Caco-2 (cell line): ENCODE results near the gene RAB21. TPM values are rescaled to one million over a fixed set of nuclear protein-coding genes. Genes with fewer than 3 reads are reported as not detected.

Source experiments
- BruUV-seq: library from RNA; stranded (reverse); fragments of 400-500 nt; replicated peaks from 2 replicates; lab custom pipeline; 2021; lab: Mats Ljungman, UMichigan
- CTCF ChIA-PET: fragments of 300-600 bp; sonication (Branson Sonifier 250); formaldehyde crosslinking; loops from one replicate; lab custom pipeline; 2022; ENCODE audit warnings: antibody characterized with exemption; lab: Charles Lee
- POLR2A ChIA-PET: fragments of 300-600 bp; sonication (Branson Sonifier 250); formaldehyde crosslinking; loops from one replicate; lab custom pipeline; 2022; ENCODE audit warnings: antibody characterized with exemption; lab: Charles Lee
- DNase-seq, 2 experiments: peaks; one replicate each; pipeline versions ENCODE4 v3.0.0 to v3.0.0-alpha.2; 2020 to 2022
- H3K27me3 ChIP-seq: replicated peaks from 2 replicates; pipeline ENCODE4 v1.6.0; 2011; ENCODE audit warnings: low read length; ENCODE audit not compliant: control insufficient read depth, insufficient read depth
- H3K36me3 ChIP-seq: 2 replicates; pipeline ENCODE4 v1.5.1; 2011; ENCODE audit warnings: low read length; ENCODE audit not compliant: control insufficient read depth, insufficient read depth
- H3K4me1 ChIP-seq: fragments of 250-450 bp; sonication (Bioruptor Pico); 2 replicates; pipeline ENCODE4 v1.5.1; 2020; ENCODE audit warnings: mild to moderate bottlenecking
- H3K4me3 ChIP-seq: 2 replicates; pipeline ENCODE4 v1.5.1; 2011; ENCODE audit warnings: low read depth, mild to moderate bottlenecking, control low read depth, low read length
- H3K9me3 ChIP-seq: fragments of 250-450 bp; sonication (Bioruptor Pico); 2 replicates; pipeline ENCODE4 v1.5.1; 2020; ENCODE audit warnings: mild to moderate bottlenecking, moderate library complexity
- H3K27ac Mint-ChIP-seq: one replicate; pipeline ENCODE4 v1.8.0; 2022; ENCODE audit warnings: mixed read lengths; ENCODE audit not compliant: unreplicated experiment
- H3K27me3 Mint-ChIP-seq: one replicate; pipeline ENCODE4 v1.8.0; 2022; ENCODE audit warnings: mixed read lengths; ENCODE audit not compliant: insufficient read depth, unreplicated experiment
- H3K36me3 Mint-ChIP-seq: one replicate; pipeline ENCODE4 v1.8.0; 2022; ENCODE audit warnings: mild to moderate bottlenecking, mixed read lengths; ENCODE audit not compliant: insufficient read depth, unreplicated experiment
- H3K4me1 Mint-ChIP-seq: one replicate; pipeline ENCODE4 v1.8.0; 2022; ENCODE audit warnings: low read depth, mixed read lengths; ENCODE audit not compliant: unreplicated experiment
- H3K4me3 Mint-ChIP-seq: one replicate; pipeline ENCODE4 v1.8.0; 2022; ENCODE audit warnings: mild to moderate bottlenecking, moderate library complexity, mixed read lengths; ENCODE audit not compliant: unreplicated experiment
- H3K9me3 Mint-ChIP-seq: one replicate; pipeline ENCODE4 v1.8.0; 2022; ENCODE audit warnings: mixed read lengths; ENCODE audit not compliant: unreplicated experiment
- intact Hi-C: fragments of 100-400 bp; cut with micrococcal nuclease; formaldehyde crosslinking; loops from one replicate; pipeline ENCODE4 v1.10.0; 2022; ENCODE audit not compliant: unreplicated experiment
- total RNA-seq: library from RNA; stranded (reverse); gene quantifications from 2 replicates; pipeline ENCODE4 v1.2.3, GENCODE V29; 2022
- TF ChIP-seq, protein P1 (sequence below), 2 experiments: fragments of 200-600 bp in 1 of 2; IDR thresholded peaks; 1 replicate in 1 of 2; 2 replicates in 1 of 2; pipeline versions ENCODE4 v1.5.1 to v1.8.0; 2011 to 2022; ENCODE audit warnings: antibody characterized with exemption in 1 of 2, control low read depth in 1 of 2, inconsistent platforms in 1 of 2, low read depth in 1 of 2, low read length in 1 of 2, mild to moderate bottlenecking in 1 of 2, moderate library complexity in 1 of 2; ENCODE audit not compliant: insufficient read depth in 1 of 2, severe bottlenecking in 1 of 2, unreplicated experiment in 1 of 2

RAB21 gene
- total RNA-seq, 1 experiment from 2014 or later, result 72.0 TPM

DNA sequence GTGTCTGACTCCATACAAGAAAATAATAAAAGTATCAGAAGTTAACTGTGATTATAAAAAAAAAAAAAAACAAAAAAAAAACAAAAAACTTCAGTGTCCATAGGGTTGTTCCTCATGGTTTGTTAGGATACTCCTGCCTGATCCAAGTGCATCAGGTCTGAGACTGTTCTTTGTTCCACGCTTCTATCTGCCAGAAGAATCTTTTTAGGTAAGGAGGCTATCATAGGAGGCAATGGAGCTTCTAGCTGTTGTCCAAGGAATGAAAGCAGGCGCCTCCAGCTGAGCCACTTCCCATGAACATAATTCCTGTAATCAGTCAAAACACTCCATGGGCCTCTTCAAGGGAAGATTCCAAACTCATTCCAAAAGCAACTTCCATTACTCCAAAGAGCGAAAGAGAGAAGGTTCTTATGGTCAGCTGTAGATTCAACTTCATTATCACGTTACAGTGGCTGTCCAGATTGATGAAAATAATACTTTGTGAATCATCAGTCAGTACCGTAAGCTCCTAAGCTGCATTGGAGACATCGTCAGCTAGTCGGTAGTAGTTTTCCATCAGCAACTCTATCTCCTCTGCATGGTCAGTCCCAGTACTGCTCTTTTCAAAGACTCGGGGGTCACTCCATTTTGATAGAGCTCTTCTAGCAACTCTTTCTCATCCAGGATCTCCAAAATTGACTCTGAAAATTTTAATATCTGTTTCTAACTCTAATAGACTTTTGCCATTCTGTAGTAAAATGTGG is 94.6 kb downstream of the RAB21 start:
- DNase-seq, result no peak
- no peak overlapping the region for H3K27ac Mint-ChIP-seq
- H3K27me3 Mint-ChIP-seq, result no peaks in the 10 kb centered on the region
- H3K9me3 ChIP-seq, result no peaks in the 10 kb centered on the region
- no peak overlapping the region for H3K4me3 Mint-ChIP-seq
- no peak overlapping the region for H3K4me3 ChIP-seq
- CTCF ChIA-PET, result no interaction called here
- POLR2A ChIA-PET, result interaction anchor here (0.6 kb wide), 1 partner anchor 913 kb away, joined by 4 read pairs; no protein-coding TSS in a partner anchor
- no peaks in the 10 kb centered on the region; the same call in 1 of the 2 replicates for H3K4me1 ChIP-seq
- H3K36me3 ChIP-seq, result no peaks in the 10 kb centered on the region
- peaks cover 7% of the 10 kb centered on the region for H3K36me3 Mint-ChIP-seq
- intact Hi-C loops, result no loop called here
- TF ChIP-seq, protein P1, sequence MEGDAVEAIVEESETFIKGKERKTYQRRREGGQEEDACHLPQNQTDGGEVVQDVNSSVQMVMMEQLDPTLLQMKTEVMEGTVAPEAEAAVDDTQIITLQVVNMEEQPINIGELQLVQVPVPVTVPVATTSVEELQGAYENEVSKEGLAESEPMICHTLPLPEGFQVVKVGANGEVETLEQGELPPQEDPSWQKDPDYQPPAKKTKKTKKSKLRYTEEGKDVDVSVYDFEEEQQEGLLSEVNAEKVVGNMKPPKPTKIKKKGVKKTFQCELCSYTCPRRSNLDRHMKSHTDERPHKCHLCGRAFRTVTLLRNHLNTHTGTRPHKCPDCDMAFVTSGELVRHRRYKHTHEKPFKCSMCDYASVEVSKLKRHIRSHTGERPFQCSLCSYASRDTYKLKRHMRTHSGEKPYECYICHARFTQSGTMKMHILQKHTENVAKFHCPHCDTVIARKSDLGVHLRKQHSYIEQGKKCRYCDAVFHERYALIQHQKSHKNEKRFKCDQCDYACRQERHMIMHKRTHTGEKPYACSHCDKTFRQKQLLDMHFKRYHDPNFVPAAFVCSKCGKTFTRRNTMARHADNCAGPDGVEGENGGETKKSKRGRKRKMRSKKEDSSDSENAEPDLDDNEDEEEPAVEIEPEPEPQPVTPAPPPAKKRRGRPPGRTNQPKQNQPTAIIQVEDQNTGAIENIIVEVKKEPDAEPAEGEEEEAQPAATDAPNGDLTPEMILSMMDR (IDR thresholded peaks at IDR 0.05; ENCODE audit: insufficient read depth in 1 of 2, low read depth in 1 of 2, low read length in 1 of 2, severe bottlenecking in 1 of 2, unreplicated experiment in 1 of 2), result no peak
- H3K9me3 Mint-ChIP-seq, result no peaks in the 10 kb centered on the region
- no peaks in the 10 kb centered on the region for H3K27me3 ChIP-seq
- no TSS peak for BruUV-seq
- no peaks in the 10 kb centered on the region for H3K4me1 Mint-ChIP-seq

Other genes starting within 250 kb of the RAB21 start
- 48.7 and 50.7 TPM in 2 replicates for gene ZFC3H1, start 91.0 kb upstream of the RAB21 start, total RNA-seq
- 2.7 and 4.6 TPM in 2 replicates for gene THAP2, start 90.6 kb upstream of the RAB21 start, total RNA-seq
- 17.8 and 24.2 TPM in 2 replicates for gene TMEM19, start 68.8 kb upstream of the RAB21 start, total RNA-seq
- gene TBC1D15, start 84.9 kb downstream of the RAB21 start, total RNA-seq, result 27.1 and 31.3 TPM in 2 replicates
- gene TPH2, start 184.0 kb downstream of the RAB21 start, total RNA-seq, result not detected in 2 replicates